K562 (cell line): ENCODE measurements around the gene HLA-DMB.

ENCODE experiments used
- ARID2 ChIP-seq: fragments of 450-650 bp; IDR thresholded peaks from 2 replicates; pipeline ENCODE4 v1.6.1; 2017; ENCODE audit warnings: antibody characterized with exemption, mild to moderate bottlenecking
- C11orf30 ChIP-seq: fragments of 450-650 bp; IDR thresholded peaks from 2 replicates; pipeline ENCODE4 v1.6.1; 2016; ENCODE audit warnings: low read depth, mild to moderate bottlenecking
- CTCF ChIP-seq, 3 experiments: IDR thresholded peaks in 2 of 3; conservative IDR thresholded peaks in 1 of 3; 2 replicates each; pipeline ENCODE4 v1.5.1; 2011 to 2012; ENCODE audit warnings: low read length in 3 of 3, mild to moderate bottlenecking in 3 of 3, control low read depth in 2 of 3, improper control_type of control experiment in 1 of 3, inconsistent platforms in 1 of 3, low read depth in 1 of 3, mixed read lengths in 1 of 3, moderate library complexity in 1 of 3; ENCODE audit not compliant: insufficient read depth in 2 of 3
- DDX20 ChIP-seq: fragments of 450-650 bp; IDR thresholded peaks from 2 replicates; pipeline ENCODE4 v1.6.1; 2016; ENCODE audit warnings: missing genetic modification characterization, low read depth, mild to moderate bottlenecking, missing compliant biosample characterization, moderate library complexity
- FOXA1 ChIP-seq: fragments of 450-650 bp; IDR thresholded peaks from 2 replicates; pipeline ENCODE4 v1.6.1; 2016; ENCODE audit warnings: mild to moderate bottlenecking, borderline replicate concordance
- KLF10 ChIP-seq: fragments of 250-450 bp; sonication (Bioruptor Pico); IDR thresholded peaks from 2 replicates; pipeline ENCODE4 v1.6.1; 2021; ENCODE audit warnings: matching md5 sums
- MAZ ChIP-seq, 2 experiments: fragments of 450-650 bp in 1 of 2; sonication (generic) in 1 of 2; formaldehyde crosslinking; IDR thresholded peaks in 1 of 2; conservative IDR thresholded peaks in 1 of 2; 2 replicates each; pipeline versions ENCODE4 v1.4.0 to v1.5.0; 2020; ENCODE audit warnings: mild to moderate bottlenecking in 1 of 2, missing genetic modification reagents in 1 of 2
- RBBP5 ChIP-seq: fragments of 200-600 bp; sonication (generic); IDR thresholded peaks from 2 replicates; pipeline ENCODE4 v1.6.1; 2012; ENCODE audit warnings: borderline replicate concordance, mild to moderate bottlenecking, low read length, control low read depth, inconsistent platforms; ENCODE audit not compliant: insufficient read depth, poor library complexity, severe bottlenecking
- RBM34 ChIP-seq: fragments of 200-400 bp; formaldehyde crosslinking; IDR thresholded peaks from 2 replicates; pipeline ENCODE4 v1.6.1; 2018; ENCODE audit warnings: low read length, borderline replicate concordance; ENCODE audit not compliant: insufficient read depth
- ZNF133 ChIP-seq: fragments of 250-450 bp; sonication (Bioruptor Pico); IDR thresholded peaks from 2 replicates; pipeline ENCODE4 v1.4.0; 2020; ENCODE audit warnings: mild to moderate bottlenecking
- TF ChIP-seq, protein P1 (sequence below): sonication (generic); formaldehyde crosslinking; IDR thresholded peaks from 2 replicates; pipeline ENCODE4 v1.9.0; 2022; ENCODE audit warnings: mild to moderate bottlenecking, missing genetic modification reagents
- TF ChIP-seq, protein P2 (sequence below), 2 experiments: IDR thresholded peaks in 1 of 2; conservative IDR thresholded peaks in 1 of 2; 2 replicates each; pipeline ENCODE4 v1.6.1; 2016; ENCODE audit warnings: low read depth in 2 of 2, mild to moderate bottlenecking in 1 of 2, missing compliant biosample characterization in 1 of 2, missing genetic modification characterization in 1 of 2, moderate library complexity in 1 of 2
- TF ChIP-seq, protein P3 (sequence below): fragments of 450-650 bp; IDR thresholded peaks from 2 replicates; pipeline ENCODE4 v1.6.1; 2016; ENCODE audit warnings: low read depth, mild to moderate bottlenecking, moderate library complexity

GRCh38 chr6:32977953-32978324 is 37.1 kb upstream of the HLA-DMB start:
- TF ChIP-seq KLF10: no peak
- no peak for TF ChIP-seq RBBP5
- TF ChIP-seq ARID2: no peak
- no peak for TF ChIP-seq MAZ (CRISPR knock-in tag; conservative IDR thresholded peaks at IDR 0.05 in 1 of 2, IDR thresholded peaks at IDR 0.05 in 1 of 2)
- no peak for TF ChIP-seq C11orf30
- TF ChIP-seq, protein P1, sequence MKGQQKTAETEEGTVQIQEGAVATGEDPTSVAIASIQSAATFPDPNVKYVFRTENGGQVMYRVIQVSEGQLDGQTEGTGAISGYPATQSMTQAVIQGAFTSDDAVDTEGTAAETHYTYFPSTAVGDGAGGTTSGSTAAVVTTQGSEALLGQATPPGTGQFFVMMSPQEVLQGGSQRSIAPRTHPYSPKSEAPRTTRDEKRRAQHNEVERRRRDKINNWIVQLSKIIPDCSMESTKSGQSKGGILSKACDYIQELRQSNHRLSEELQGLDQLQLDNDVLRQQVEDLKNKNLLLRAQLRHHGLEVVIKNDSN (CRISPR knock-in tag): no peak
- no peak for TF ChIP-seq ZNF133 (CRISPR knock-in tag)
- TF ChIP-seq DDX20 (tag): no peak
- TF ChIP-seq FOXA1: no peak
- TF ChIP-seq, protein P2, sequence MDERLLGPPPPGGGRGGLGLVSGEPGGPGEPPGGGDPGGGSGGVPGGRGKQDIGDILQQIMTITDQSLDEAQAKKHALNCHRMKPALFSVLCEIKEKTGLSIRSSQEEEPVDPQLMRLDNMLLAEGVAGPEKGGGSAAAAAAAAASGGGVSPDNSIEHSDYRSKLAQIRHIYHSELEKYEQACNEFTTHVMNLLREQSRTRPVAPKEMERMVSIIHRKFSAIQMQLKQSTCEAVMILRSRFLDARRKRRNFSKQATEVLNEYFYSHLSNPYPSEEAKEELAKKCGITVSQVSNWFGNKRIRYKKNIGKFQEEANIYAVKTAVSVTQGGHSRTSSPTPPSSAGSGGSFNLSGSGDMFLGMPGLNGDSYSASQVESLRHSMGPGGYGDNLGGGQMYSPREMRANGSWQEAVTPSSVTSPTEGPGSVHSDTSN (CRISPR knock-in tag; IDR thresholded peaks at IDR 0.05; ENCODE audit: low read depth): no peak
- TF ChIP-seq, protein P2 (tag; conservative IDR thresholded peaks at IDR 0.05; ENCODE audit: low read depth): no peak
- TF ChIP-seq, protein P3, sequence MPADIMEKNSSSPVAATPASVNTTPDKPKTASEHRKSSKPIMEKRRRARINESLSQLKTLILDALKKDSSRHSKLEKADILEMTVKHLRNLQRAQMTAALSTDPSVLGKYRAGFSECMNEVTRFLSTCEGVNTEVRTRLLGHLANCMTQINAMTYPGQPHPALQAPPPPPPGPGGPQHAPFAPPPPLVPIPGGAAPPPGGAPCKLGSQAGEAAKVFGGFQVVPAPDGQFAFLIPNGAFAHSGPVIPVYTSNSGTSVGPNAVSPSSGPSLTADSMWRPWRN: no peak
- no peak for TF ChIP-seq CTCF (IDR thresholded peaks at IDR 0.05 in 2 of 3, conservative IDR thresholded peaks at IDR 0.05 in 1 of 3; ENCODE audit: insufficient read depth in 2 of 3, low read depth in 1 of 3, low read length in 3 of 3)
- TF ChIP-seq RBM34: no peak
